NCI-H2196 treated with DMSO at 0.1 percent for 48 hours (cell line): ENCODE results near the gene OCRL.

Experiments
- DNase-seq: peaks from one replicate; lab custom pipeline; 2025; ENCODE audit not compliant: unreplicated experiment; lab: John Stamatoyannopoulos, UW

The OCRL gene

DNA sequence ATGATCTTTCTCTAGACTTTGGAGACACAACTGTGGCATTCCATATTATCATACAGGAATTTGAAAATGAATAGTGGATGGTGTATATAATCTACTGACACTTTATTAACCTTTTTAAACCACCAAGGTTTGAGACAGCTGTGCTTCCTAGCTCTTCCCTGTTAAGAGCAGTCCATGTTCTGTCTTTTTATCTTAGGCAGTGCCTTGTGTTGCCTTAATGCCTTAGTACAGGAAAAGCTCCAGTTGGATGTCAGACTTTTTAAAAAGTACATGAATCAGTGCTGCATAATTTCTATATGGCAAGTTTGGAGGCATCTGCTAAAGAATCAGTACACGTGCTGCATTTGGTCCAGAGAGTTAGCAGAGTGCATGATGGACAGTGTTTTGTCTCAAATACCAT is 45.1 kb downstream of the OCRL start:
- no peak for DNase-seq

DNA sequence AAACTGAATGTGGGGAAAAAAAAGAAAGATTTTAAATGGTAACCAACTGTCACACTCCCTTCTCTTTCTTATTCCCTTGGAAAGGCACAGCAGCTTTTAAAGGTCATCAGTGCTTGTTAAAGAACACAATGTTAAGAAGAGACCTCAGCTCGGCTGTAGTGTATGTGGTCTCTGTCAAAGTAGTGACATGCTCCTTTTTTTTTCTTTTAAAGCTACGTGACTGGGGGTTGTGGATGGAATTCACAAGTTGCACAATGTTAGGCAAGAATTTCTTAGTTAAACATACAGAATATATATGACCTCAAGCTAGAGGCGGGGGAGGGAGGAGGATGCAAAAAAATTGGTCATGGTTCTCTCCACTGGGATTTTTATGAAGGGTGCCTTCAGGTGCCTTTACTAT is 45.6 kb downstream of the OCRL start:
- no peak for DNase-seq

GRCh38 chrX:129586446-129586845 is 46.4 kb downstream of the OCRL start:
- DNase-seq: no peak

DNA sequence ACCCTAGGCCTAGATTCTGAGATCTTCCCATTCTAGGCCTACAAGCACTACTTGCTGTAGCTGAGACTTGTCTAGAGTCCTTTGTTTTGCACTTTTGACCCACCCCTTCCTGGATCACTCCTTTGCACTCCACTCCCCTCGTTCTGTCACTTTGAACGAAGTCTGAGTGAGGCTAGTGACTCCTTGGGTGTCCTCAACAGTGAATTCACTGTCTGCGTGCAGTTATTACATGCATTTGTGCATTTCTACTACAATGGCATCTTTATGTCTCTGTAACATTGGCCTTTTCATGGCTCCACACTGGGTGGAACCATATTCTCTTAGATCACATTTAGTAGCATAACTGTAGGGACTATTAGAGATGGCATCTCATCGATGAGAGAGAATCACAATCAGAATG is 50.5 kb downstream of the OCRL start:
- DNase-seq: no peak

- no peak for DNase-seq
Observed at GRCh38 chrX:129593137-129593536, 53.1 kb downstream of the OCRL start.

DNA sequence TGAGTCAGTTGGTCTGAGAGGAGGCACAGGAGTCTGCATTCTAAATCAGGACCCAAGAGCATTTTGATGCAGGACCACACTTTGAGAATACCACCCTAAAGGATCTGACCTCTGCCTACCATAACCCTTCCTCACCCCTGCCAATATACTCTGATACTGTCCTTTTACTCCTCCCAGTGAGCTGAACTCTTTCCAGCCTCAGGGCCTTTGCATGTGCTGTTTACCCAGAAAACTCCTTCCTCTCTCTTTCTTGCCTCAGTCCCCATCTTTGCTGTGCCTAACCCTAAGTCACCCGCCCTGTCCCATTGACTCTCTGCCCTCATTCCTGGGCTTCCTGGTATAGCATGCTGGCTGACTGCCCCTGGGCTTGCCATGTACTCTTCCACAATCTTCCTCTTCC is 54.7 kb downstream of the OCRL start:
- DNase-seq: no peak

- no peak for DNase-seq
Observed at GRCh38 chrX:129596077-129596476, 56.0 kb downstream of the OCRL start.

DNA sequence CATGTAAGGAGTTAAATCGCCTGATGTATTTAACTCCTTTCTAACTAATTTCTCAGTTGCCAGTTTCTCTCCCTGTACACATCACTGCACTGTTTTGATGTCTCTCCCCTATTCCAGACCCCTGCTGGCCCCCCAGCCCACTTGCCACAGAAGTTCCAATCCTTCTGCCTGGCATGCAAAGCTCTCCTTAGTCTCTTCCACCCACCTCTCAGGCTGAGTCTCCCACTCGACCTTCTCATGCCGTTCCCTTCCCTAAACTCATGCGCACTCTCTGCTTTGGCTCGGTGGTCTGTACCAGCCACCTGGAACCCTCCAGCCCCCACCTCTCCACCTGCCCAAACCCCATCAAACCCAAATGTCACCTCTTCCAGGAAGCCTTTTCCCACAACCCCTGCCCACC is 57.8 kb downstream of the OCRL start:
- no peak for DNase-seq

- no peak for DNase-seq
Observed at GRCh38 chrX:129599499-129599898, 59.4 kb downstream of the OCRL start.

GRCh38 chrX:129599996-129600395 is 59.9 kb downstream of the OCRL start:
- DNase-seq: no peak

DNA sequence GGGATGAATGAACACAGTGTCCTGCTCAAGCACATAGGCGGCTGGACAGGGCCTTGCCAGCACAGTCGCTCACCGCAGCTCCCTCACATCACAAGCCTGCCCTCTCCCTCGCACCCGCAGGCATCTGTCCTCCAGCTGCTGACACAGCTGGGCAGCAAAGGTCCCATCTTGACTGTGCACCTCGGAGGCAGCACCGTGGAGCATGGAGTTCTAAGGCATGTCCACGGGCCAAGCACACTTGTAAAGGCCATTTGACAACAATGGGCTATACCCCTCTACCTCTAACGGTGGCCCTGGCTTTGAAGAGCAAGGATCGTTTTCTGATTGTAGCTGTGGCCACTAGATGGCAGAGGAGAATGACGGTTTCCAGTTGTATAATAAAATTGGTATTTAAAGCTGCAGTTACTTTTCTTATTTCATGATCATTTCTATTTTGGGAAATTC is 60.9 kb downstream of the OCRL start:
- DNase-seq: no peak

DNA sequence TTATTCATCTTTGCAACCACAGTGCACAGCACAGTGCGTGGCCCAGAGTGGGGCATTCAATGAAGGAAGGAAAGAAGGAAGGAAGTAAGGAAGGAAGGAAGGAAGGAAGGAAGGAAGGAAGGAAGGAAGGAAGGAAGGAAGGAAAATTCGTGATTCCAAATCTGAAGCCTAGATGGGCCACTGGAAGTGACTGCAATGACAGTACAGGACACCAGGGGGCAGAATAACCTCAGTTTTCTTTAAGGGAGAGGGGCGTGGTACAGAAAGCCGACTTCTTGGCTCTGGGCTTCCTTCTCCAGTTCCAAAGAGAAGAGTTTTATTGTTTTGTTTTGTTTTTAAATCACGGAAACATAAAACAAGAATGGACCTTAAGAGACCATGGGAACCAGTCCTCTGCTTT is 66.9 kb downstream of the OCRL start:
- DNase-seq: peak; percentile 16

GRCh38 chrX:129608496-129608895 is 68.4 kb downstream of the OCRL start:
- DNase-seq: no peak

DNA sequence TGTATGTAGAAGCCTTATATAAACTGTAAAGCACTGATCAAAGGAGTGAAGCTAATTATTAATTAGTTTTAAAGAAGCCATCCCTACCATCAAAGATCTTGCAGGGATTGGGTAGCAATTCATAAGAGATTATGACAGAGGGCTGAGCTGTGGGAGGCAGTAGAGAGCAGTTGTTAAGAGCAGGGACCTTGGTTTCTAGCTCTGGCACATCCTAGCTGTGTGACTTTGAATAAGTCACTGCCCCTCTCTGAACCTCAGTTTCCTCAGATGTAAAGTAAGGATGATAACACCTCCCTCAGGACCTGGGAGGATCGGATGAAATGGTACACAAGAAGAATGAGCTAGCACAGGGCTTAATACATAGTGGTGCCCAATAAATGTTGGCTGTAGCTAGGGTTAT is 69.3 kb downstream of the OCRL start:
- no peak for DNase-seq

DNA sequence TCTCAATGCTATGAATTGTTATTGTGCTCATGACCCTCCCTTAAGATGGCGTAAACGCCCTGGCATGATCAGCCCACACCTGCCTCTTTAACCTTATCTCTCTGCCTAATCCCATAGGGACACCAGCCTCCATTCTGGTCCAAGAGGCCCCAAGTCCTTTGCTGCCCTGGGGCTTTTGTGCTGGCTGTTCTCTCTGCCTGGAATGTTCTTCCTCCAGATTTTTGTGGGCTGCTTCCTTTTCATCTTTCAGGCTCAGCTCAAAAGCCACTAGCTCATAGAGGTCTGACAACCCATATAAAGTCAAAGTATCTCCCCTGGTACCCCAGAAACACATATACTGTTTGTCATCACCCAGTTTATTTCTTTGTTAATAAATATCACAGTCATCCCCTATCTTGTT is 72.3 kb downstream of the OCRL start:
- no peak for DNase-seq

DNA sequence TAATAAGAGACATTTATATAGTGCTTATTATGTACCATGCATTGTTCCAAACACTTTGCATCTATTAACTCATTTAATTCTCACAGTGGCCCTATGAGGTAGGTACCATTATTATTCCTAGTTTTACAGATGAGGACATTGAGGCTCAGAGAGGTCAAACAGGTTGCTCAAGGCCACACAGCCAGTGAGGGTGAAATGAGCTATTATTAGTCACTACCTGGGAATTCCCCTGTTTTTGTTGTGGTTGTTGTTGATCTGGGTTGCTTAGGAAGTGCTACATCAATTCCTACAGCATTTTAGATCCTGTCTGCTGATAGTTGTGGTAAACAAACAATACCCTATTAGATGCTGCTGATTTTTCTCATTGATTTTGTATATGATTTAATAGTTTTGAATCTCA is 73.5 kb downstream of the OCRL start:
- no peak for DNase-seq

GRCh38 chrX:129614481-129615255 is 74.6 kb downstream of the OCRL start:
- no peak for DNase-seq

DNA sequence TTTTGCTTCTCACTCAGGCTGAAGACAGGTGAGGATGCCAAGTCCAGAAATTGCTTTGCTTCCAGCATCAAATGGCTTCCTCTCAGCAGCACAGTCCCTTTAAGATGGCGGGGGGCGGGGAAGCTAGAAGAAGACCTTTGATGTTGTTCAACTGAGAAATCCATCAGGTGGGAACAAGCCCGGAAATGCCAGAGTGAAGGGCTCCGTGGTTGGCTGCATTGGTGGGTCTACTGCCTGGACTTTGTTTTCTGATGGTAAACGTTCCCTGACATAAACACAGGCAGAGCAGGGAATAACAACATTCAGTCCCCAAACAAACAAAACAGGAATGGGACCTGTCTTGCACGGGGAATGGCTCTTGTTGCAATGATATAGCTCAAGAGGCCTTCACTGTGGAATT is 77.4 kb downstream of the OCRL start:
- no peak for DNase-seq

DNA sequence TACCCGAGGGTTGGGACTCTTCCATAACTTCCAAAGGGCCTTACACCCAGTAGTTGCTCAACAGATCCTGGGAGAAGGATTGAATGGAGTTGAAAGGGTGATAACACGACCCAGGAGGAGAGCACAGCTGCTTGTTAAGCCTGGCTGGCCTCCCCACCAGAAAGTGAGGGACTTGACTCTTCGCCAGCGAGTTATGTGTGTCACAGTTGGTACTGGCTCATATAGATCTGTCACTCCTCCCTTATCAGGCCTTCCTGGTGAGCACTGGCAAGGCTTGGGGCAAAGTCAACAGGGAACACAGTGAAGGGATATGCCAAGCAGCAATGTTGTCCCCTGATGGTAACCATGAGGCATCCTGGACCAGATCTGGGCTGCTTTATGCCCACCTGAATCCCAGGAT is 78.9 kb downstream of the OCRL start:
- no peak for DNase-seq

GRCh38 chrX:129622757-129623301 is 82.8 kb downstream of the OCRL start:
- no peak for DNase-seq

DNA sequence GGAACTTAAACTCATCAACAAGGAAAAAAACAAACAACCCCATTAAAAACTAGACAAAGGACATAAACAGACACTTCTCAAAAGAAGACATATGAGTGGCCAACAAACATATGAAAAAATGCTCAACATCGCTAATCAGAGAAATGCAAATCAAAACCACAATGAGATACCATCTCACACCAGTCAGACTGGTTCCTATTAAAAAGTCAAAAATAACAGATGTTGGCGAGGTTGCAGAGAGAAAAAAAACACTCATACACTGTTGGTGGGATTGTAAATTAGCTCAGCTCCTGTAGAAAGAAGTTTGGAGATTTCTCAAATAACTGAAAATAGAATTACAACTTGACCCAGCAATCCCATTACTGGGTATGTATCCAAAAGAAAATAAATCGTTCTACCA is 86.0 kb downstream of the OCRL start:
- DNase-seq: no peak

- no peak for DNase-seq
Observed at GRCh38 chrX:129629837-129630236, 89.8 kb downstream of the OCRL start.

DNA sequence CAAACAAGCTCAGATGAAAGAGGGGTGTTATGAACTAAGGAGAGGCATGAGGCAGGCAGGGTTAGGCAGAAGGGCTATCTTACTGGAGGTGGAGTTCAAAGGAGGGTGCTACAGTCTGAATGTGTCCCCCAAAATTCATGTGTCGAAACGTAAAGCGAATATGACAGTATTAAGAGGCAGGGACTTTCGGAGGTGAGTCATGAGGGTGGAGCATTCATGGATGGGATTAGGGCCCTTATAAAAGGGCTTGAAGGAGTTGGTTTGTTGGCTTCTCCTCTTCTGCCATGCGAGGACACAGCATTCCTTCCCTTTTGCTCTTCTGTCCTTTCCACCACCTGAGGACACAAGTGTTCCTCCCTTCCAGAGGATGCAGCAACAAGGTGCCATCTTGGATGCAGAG is 91.8 kb downstream of the OCRL start:
- DNase-seq: no peak
